GM19025 (cell line): ENCODE results near the gene LRMDA.

Experiments
- ATAC-seq: cut with Tn5 transposase; IDR thresholded peaks from one replicate; pipeline ENCODE4 v1.9.1; 2021; ENCODE audit warnings: mild to moderate bottlenecking, low read depth, moderate library complexity; ENCODE audit not compliant: unreplicated experiment

Gene LRMDA

DNA sequence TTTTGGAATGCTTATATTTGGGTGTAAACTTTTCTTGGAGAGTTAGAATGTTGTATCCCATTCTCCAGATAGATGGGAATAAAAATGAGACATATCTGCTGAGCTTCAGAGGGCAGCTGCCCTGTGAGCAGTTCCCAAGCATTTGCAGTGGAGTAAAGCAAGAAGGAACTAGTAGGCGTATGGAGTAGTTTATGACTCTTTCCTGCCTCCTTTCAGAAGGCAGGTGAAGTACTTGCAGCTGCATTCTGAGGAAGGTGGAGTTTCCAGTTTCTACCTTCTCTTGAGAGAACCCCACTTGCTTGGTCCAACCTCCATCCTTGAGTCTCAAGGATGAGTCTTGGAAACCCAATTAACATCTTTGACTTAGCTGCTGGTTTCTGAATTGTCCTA, 563.6 kb downstream of the LRMDA start:
- no peak for ATAC-seq

DNA sequence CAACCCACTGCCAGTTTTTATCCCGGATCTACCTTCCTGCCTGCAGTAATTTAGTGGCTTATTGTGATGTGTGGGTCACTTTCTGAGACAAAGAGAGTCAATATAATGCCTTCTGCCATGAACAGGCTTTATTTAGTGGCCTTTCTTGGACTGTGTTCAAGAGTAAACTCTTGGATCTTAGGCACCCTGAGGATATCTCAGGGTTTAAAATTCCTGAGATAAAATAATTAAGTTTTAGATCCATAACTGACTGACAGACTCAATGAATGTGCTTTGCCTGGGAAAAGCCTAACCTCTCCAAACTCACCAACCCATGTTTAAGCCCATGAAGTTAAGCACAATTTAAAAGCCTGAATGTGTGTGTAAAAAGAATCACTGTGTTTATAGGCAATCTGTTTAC, 564.3 kb downstream of the LRMDA start:
- ATAC-seq, result no peak

DNA sequence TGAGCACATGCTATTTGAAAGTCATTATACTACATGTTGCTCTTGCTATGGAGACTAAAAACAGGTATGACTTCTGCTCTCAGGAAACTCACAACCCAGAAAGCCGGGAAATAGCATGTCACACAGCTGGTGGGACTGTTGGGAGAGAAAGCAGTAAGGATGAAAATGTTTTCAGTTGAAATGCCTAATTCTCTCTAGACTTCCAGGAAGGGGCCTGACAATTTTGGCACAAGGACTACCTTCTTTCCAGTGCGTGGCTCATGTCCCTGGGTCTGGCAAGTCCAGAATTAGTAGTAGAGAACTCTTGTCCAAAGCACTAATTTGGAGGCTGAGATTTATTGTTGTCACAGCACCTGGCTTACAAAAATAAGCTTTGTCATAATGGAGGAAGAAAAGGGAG, 567.6 kb downstream of the LRMDA start:
- ATAC-seq, result no peak

DNA sequence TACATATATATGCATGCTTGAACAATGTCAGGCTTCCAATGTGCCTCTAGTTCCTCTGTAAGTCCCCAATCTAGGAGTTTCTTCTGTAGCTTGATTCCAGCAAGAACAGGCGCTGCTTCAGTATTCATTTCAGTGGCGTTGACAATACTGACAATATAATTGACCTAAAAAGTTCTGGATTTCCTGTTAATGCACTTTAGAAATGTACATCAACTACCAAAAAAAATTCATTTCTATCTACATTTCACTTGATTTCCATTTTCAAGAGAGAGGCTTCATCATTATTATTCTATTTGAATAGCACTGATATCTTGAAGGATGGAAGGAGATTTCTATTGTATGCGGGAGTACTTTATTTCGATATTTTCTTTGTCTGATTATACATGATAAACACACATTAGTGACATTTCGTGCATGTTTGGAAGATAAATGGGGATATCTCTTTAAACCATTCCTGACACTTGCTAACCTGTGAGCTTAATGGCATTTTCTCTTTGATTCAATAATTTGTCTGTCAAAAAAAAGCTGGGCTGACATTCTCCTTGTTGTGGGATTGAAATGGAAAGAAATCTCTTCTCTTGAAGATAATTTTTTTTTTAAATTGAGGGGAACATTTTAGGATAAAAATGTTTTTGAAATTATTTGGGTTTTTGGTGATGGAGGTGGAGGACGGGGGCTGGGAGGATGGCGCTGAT, 568.2 kb downstream of the LRMDA start:
- no peak for ATAC-seq

DNA sequence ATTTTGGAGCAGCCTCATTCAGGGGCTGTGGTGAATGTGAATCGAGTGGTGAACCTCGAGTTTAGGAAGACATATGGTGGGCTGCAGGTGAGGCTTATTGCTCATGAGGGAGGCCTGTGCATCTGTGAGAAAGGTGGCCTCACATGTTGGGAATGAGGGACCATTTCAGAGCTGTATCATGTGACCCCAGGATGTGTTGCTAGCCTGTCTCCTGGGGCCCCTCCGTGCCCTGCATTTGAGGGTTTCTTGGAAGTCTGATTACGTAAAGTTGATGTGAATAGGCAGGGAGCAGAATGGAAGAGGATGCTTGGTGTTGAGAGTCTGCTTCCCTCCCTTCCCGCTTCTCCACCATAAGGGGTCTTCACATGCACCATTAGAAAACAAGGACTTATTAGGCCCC, 569.1 kb downstream of the LRMDA start:
- ATAC-seq, result no peak

DNA sequence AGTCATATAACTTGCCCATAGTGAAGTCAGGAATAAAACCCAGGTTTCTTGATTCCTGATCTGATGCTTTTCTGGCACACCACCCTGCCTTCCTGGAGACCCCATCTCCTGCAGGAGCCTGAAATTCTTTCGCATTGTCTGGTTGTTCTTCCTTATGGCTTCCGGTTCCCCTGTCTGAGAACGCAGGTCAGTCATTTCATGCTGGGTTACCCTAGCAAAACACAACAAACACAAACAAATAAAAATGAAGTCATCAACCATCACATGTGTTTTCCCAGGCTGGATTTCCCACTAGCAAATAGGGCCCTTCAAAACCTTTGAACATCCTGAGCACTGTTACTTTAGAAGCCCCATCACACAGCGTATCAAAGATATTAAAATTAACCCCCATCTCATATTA, 569.6 kb downstream of the LRMDA start:
- no peak for ATAC-seq

DNA sequence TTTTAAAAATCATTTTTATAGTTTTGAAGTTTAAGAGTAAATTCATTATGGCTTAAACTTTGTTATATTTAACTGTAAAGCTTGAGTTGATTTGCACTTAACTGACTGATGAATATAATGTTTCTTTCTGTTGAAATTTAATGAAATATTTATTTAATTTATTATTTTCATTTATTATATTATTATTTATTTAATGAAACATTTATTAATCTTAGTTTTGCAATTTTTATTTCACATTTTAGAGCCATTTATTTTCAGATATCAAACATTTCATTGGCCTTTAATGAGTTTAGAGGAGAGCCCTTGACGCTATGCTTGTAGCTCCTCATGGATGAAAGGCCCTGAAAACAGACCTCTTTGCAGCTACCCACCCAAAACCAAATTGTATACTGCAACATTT, 570.0 kb downstream of the LRMDA start:
- ATAC-seq, result no peak

DNA sequence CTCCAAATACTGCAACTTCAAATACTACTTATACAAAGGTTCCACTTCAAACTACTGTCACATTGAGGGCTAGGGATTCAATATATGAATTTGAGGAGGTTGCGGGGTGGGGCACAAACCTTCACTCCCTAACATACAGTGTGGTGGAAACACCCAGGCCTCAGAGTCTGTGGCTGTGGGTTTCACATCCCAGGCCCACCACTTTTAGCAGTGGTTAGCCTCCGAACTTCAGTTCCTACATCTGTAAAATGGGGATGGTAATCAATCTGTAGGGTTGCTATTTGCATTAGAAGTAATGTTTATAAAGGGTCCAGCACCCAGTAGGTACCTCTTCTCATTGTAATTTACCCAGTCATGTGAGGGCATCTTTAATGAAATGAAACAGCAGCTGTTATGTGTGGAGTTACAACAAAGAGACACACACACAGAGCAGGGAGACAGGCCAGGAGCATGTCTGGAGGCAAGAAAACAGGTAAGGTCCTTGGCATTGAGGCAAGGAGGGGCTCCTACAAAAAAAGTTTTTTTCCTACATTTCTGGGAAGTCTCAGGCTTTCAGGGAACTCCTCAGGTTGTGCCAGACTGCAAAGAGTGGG, 570.9 kb downstream of the LRMDA start:
- ATAC-seq, result no peak

DNA sequence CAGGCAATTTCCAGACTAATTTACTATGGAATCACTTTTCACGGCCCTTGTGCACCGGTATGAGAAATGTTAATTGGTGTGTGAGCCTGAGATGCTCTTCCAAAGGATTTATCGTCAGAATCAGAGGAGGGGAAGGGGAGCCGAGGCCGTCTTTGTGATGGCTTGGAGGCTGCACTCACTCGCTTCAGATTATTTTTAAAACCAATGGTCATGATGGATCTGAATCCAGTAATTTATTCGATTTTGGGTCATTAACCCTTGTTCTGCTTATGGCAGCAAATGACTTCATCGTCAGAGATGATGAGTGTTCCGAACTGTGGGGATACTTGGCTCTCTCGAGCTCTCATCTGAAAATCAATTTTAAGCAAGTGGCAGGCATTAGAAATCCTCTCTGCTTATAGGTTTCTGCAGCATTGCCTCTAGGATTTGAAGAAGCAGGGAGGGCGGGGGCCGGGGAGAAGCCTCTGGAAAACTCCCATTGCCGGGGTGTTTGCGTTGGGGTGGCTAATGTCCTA, 576.3 kb downstream of the LRMDA start:
- no peak for ATAC-seq

DNA sequence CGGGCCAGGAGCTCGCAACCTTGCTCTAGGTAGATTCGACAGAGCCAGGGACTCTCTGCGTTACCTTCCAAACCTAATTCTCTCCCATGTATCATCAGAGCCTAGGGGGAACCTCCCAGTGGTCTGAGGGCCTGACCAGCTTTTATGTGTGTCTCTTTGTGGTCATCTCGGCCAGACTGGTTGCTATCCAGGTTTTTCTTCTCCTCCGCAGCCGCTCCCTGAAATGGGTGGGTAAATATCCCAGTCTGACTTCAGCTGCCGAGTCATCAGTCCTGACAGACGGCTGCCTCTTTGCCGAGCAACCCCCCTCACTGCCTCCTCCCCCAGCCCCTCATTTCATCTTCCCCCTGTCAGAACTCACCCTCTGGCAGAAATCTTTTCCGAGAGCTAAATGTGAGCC, 578.1 kb downstream of the LRMDA start:
- ATAC-seq, result no peak

DNA sequence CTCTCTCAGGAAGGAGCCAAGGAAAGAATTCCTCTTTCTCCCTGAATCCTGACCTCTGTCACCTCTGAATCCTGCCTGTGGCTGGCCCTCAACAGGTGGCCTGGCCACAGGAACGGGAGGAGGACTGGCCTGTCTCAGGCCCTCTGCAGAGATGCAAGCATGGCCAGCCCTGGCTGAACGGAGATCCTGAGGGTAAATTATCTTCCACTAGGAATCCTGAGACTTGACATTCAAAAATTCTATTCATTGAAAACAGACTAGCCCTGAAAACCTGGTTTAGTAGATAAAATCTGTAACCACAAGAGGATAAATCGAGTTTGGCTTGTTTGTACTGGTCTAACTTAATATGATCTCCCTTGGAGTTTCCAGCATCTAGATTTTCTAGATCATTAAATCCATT, 579.3 kb downstream of the LRMDA start:
- no peak for ATAC-seq

DNA sequence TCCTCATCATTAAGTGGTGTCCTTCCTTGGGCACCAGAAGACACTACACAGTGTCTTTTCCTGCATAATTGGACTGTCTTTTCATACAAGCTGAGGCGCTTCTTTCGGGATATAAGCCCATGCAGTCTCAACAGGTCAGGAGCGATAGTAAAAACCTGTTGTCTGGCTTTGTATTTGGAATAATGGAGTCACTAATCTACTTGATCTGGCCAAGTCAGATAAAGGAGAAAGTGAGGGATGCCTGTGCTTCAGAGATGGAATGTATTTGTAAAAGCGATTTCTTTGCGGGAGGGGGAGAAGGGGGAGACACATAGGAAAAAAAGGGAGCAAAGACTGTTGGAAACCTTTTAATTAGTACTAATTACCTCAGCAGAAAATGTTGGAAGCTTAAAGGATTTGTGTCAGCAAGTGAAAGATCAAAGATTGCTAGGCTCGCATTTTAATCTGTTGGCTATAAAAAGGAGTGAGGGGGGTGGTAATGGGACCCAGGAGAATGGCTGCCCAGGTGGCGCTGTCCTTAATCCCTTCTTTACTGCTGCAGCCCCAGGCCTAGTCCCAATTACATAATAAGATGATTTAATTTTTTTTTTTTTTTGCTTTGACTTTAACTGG, 581.4 kb downstream of the LRMDA start:
- no peak for ATAC-seq

DNA sequence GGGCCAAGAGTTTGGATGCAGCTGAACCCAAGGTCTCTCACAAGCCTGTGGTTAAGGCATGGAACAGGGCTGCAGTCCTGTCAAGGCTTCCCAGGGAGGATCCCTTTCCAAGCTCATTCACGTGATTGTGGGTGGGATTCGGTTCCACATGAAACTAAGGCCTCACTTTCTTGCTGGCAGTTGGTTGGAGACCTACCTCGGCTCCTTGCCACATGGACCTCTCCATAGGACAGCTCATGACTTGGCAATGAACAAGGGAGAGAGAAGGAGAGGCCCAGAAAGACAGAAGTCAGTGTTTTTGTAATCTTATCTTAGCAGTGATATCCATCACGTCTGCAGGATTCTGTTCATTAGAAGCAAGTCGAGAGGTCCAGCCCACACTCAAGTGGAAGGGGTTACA, 583.8 kb downstream of the LRMDA start:
- no peak for ATAC-seq

DNA sequence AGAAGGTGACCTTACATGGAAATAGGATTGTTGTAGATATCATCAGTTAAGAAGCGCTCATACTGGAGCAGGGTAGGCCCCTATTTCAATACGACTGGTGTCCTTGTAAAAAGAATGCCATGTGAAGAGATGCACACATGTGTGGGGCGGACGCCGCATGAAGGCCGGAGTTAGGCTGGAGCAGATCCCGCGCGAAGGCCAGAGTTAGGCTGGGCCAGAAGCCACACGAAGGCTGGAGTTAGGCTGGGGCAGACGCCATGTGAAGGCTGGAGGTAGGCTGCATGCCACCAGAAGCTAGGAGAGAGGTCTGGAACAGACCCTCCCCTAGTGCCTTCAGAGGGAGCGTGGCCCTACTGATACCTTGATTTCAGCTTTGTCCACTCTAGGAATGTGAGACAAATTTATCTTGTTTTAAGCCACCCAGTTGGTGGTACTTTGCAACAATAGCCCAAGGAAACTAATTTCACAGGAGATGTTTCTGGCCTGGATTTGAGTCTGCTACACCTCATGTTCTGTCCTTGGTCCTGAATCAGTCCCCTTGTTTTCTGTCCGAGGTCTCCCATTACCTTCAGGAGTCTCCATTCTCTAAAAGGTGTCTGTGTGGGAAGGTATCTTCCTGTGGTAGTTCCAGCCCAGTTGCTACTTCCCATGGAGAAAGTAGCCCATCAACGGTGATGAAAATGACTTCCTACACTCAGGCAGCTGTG, 585.8 kb downstream of the LRMDA start:
- ATAC-seq, result no peak

DNA sequence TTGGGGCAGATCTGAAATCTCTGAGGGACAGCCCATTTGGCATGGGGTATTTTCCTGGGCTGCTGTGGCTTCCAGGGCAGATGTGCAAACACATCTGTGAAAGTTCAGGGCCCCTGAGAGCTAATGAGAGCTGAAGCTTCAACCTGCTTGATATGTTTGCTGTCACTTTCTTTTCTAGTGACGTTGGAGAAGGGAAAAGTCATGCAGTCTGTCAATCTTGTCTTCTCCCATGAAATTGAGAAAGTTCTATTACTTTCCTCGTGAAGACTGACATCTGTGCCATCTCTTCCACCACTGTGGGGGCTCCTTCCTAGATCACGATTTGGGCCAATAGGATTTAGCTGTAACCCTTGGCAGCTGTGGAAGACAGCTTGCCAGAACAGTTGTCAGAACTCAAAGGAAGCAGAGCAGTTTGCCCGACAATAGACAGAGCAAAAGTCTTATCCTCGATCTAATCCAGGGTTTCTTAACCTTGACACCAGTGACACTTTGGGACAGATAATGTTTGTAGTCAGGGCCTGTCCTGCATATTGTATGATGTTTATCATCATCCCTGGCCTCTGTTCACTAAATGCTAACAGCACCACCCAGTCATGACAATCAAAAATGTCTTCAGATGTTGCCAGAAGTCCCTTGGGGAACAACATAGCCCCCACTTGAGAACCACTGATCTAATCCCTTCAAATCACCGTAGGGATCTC, 586.5 kb downstream of the LRMDA start:
- no peak for ATAC-seq

DNA sequence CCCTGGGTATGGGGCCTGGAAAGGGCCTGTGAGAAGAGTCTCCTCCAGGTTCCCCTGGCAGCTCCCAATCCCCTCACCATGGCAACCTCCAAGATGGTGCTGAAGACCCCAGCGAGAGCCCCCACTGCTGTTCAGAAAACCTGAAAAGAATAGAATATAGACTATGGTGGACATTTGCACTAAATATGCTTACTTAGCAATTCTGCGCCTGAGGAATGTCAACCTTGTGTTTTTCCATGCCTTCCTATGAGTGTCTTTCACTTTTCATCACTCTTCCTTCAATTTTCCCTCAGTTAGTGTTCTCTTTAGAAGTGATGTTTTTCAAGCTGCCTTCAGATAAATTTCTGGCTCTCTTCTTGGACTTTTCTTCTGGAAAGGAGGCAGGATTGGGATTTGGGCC, 589.2 kb downstream of the LRMDA start:
- no peak for ATAC-seq

DNA sequence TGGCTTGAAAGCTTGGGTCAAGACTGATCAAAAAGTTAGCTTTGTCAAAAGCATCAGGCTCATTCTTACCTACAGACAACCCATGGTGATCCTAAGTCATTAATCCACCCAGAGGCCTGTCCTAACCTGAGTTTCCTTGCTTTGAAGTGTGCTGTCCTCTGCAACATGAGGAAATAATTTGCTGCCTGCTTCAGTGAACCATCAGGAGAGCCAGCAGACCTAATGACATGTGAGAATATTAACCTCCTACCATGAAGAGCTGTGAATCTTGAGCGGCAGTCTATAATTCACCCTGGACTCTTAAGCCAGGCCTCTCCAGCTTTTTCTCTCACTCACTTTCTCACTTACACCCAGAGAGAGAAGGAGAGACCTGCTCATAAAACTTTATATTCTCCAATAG, 590.0 kb downstream of the LRMDA start:
- ATAC-seq, result no peak

DNA sequence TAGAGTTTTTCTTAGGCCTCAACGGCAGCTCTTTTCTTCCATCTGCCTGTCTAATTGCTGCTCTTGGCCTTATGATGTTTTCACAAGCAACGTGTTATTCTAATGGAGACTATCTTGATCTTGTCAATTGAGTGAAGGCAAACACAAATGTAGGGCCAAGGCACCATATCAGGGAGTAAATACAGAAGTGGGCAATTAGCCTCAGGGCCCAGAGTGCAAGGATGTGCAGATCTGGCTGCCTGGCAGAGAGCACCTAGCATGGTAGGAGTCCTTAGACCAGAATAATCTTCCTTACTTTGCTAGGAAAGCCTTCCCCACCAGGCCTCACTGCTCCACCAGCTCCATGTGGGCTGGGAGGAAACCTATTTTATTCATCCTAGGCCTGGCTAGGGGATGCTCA, 590.9 kb downstream of the LRMDA start:
- no peak for ATAC-seq

DNA sequence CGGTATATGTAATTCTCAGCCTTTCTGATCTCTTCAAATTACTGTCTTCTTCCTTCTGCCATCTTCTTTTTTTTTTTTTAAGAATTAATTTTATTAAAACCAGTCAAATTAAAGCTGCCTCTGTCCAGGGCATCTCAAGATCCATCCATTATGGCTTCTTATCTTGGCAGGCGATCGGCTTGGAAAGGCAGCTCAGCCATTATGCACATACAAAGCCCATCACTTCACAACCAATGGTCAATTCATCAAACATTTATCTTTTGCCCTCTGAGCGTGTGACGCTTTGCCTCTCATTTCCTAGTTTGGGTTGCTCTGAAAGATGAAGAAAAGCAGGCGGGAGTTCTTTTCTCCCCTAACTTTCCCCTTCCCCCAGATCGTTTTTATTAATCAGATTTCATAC, 591.6 kb downstream of the LRMDA start:
- no peak for ATAC-seq

DNA sequence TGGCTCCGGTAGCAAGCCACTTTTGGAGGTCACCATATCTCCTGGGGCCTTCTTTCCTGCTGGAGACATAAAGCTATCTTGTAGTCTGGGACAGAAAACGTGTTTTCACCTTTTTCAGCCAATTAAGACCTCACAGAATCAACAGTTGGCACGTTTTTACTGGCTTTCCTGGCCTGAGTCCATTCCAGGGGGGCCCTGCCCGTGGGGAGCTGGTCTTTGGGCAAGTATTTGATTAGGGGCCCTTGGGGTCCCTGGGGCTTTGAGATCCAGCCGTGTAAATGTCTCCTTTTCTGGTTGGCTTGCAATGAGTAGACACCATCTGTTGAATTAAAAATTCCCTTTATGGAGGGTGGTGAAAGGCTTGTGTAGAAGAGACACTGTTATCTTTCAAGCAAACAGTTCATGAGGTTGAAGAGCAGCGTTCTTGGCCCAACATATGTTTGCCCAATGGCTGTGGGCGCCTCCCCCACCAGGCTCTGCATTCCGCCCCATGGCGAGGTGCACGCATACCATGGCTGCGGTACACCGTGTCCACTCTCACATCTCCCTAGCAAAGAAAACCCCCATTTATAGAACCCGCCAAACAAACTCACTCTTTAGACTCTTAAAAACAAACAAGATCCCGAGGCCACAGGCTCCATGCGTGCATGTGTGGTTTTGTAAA, 593.2 kb downstream of the LRMDA start:
- no peak for ATAC-seq
